Astrocyte (in vitro differentiated cells and primary cell): ENCODE data around the gene DCDC1. TPM values are rescaled to one million over a fixed set of nuclear protein-coding genes. Genes with fewer than 3 reads are reported as not detected.

Experiments used
- DNase-seq: peaks from one replicate; pipeline ENCODE4 v3.0.0-alpha.2; 2010; ENCODE audit warnings: low read depth
- FAIRE-seq: peaks from 2 replicates; lab custom pipeline; 2011; peaks lifted over from hg19 to GRCh38; lab: Jason Lieb, UNC
- H2AFZ ChIP-seq: 2 replicates; pipeline ENCODE4 v1.6.0; 2012; ENCODE audit warnings: low read depth, low read length, inconsistent platforms
- H3K27ac ChIP-seq: 2 replicates; pipeline ENCODE4 v1.5.1; 2011; ENCODE audit warnings: low read depth, low read length, inconsistent platforms
- H3K27me3 ChIP-seq: 2 replicates; pipeline ENCODE4 v1.6.0; 2011; ENCODE audit warnings: low read length, inconsistent platforms; ENCODE audit not compliant: insufficient read depth
- H3K36me3 ChIP-seq: 2 replicates; pipeline ENCODE4 v1.5.1; 2011; ENCODE audit warnings: low read length, inconsistent platforms; ENCODE audit not compliant: insufficient read depth
- H3K4me1 ChIP-seq: 2 replicates; pipeline ENCODE4 v1.5.1; 2011; ENCODE audit warnings: low read length, inconsistent platforms; ENCODE audit not compliant: insufficient read depth
- H3K4me2 ChIP-seq: 2 replicates; pipeline ENCODE4 v1.6.0; 2012; ENCODE audit warnings: low read length, inconsistent platforms
- H3K4me3 ChIP-seq: 2 replicates; pipeline ENCODE4 v1.5.1; 2011; ENCODE audit warnings: low read depth, mild to moderate bottlenecking, low read length, inconsistent platforms; ENCODE audit not compliant: insufficient read depth
- H3K79me2 ChIP-seq: 2 replicates; pipeline ENCODE4 v1.6.0; 2012; ENCODE audit warnings: mild to moderate bottlenecking, low read length, inconsistent platforms; ENCODE audit not compliant: insufficient read depth
- H3K9ac ChIP-seq: 2 replicates; pipeline ENCODE4 v1.6.0; 2012; ENCODE audit warnings: mild to moderate bottlenecking, low read length, inconsistent platforms
- H3K9me3 ChIP-seq: 2 replicates; pipeline ENCODE4 v1.5.1; 2012; ENCODE audit warnings: low read depth, mild to moderate bottlenecking, low read length, inconsistent platforms; ENCODE audit not compliant: insufficient read depth
- H4K20me1 ChIP-seq: 2 replicates; pipeline ENCODE4 v1.6.0; 2012; ENCODE audit warnings: low read length, inconsistent platforms; ENCODE audit not compliant: insufficient read depth
- H3K27ac Mint-ChIP-seq: one replicate; pipeline ENCODE4 v1.8.0; 2021; ENCODE audit warnings: mild to moderate bottlenecking, mixed read lengths; ENCODE audit not compliant: unreplicated experiment
- H3K27me3 Mint-ChIP-seq: one replicate; pipeline ENCODE4 v1.8.0; 2021; ENCODE audit warnings: low read depth, mixed read lengths; ENCODE audit not compliant: unreplicated experiment
- H3K36me3 Mint-ChIP-seq: one replicate; pipeline ENCODE4 v1.8.0; 2021; ENCODE audit warnings: low read depth, mixed read lengths; ENCODE audit not compliant: unreplicated experiment
- H3K4me1 Mint-ChIP-seq: one replicate; pipeline ENCODE4 v1.8.0; 2021; ENCODE audit warnings: low read depth, mixed read lengths; ENCODE audit not compliant: unreplicated experiment
- H3K4me3 Mint-ChIP-seq: one replicate; pipeline ENCODE4 v1.8.0; 2021; ENCODE audit warnings: mild to moderate bottlenecking, moderate library complexity, mixed read lengths; ENCODE audit not compliant: unreplicated experiment
- H3K9me3 Mint-ChIP-seq: one replicate; pipeline ENCODE4 v1.8.0; 2021; ENCODE audit warnings: mild to moderate bottlenecking, mixed read lengths; ENCODE audit not compliant: unreplicated experiment
- EZH2 ChIP-seq: IDR thresholded peaks from 2 replicates; pipeline ENCODE4 v1.6.1; 2012; ENCODE audit warnings: mild to moderate bottlenecking, low read length, inconsistent platforms; ENCODE audit not compliant: insufficient read depth
- total RNA-seq: library from RNA; stranded (reverse); gene quantifications from 2 replicates; pipeline ENCODE4 v1.2.1, GENCODE V29; 2021
- TF ChIP-seq, protein P1 (sequence below): IDR thresholded peaks from 2 replicates; pipeline ENCODE4 v1.5.1; 2011; ENCODE audit warnings: low read depth, mild to moderate bottlenecking, inconsistent platforms, low read length, moderate library complexity; ENCODE audit not compliant: insufficient read depth

DCDC1 gene
- total RNA-seq, 1 donor from 2014 or later: 1.4 TPM

DNA sequence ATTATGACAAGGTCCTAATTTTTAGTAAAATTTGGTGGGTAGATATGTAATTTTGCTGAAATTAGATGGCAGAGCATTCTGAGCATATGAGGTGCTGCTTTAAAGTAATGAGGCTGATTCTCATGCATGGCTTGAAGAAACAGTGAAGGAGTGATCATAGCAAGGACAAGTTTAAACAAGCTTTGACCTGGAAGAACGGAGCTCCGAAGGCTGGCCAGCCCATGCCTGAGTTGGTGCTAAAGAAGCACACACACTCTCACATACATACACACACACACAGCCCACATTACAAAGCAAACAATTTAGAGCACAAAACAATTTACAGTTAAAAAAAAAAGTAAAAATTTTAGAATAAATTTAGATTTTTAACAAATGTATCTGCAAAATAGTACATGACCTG is 150.7 kb downstream of the DCDC1 start:
- Histone ChIP-seq H3K4me2 (no peak overlapping the region), H3K27ac (no peak overlapping the region), H4K20me1 (no peaks in the 10 kb centered on the region), H3K79me2 (no peaks in the 10 kb centered on the region), H3K27me3 (no peaks in the 10 kb centered on the region), H3K4me1 (no peaks in the 10 kb centered on the region), H3K9ac (no peak overlapping the region), H3K9me3 (no peaks in the 10 kb centered on the region), H3K4me3 (no peak overlapping the region), H3K36me3 (no peaks in the 10 kb centered on the region), H2AFZ (no peak overlapping the region)
- Mint-ChIP-seq H3K27me3 (no peaks in the 10 kb centered on the region), H3K4me3 (no peak overlapping the region), H3K9me3 (no peaks in the 10 kb centered on the region), H3K4me1 (no peaks in the 10 kb centered on the region), H3K27ac (peak overlapping the region; percentile 6), H3K36me3 (no peaks in the 10 kb centered on the region)
- FAIRE-seq (no peak), DNase-seq (no peak)
- TF ChIP-seq, protein P1, sequence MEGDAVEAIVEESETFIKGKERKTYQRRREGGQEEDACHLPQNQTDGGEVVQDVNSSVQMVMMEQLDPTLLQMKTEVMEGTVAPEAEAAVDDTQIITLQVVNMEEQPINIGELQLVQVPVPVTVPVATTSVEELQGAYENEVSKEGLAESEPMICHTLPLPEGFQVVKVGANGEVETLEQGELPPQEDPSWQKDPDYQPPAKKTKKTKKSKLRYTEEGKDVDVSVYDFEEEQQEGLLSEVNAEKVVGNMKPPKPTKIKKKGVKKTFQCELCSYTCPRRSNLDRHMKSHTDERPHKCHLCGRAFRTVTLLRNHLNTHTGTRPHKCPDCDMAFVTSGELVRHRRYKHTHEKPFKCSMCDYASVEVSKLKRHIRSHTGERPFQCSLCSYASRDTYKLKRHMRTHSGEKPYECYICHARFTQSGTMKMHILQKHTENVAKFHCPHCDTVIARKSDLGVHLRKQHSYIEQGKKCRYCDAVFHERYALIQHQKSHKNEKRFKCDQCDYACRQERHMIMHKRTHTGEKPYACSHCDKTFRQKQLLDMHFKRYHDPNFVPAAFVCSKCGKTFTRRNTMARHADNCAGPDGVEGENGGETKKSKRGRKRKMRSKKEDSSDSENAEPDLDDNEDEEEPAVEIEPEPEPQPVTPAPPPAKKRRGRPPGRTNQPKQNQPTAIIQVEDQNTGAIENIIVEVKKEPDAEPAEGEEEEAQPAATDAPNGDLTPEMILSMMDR: no peak
- TF ChIP-seq EZH2: no peak

DNA sequence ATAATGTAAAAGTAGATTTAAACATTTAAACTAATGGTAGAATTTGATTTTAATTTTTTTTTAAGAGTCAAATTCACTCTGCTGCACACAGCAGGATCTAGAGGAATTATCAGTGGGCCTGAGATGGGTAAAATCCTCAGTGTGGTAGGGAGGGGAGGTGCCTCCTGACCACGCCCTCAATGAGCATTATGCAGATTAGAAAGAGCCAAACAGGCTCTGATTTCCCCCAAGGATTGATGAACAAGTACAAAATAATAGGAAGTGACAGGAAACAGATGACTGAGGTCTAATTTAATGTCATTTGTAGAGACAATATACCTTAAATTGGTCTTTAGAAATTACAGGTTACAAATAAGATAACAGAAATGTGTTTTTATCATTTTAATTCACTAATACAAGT is 155.2 kb downstream of the DCDC1 start:
- H3K4me1 ChIP-seq: no peaks in the 10 kb centered on the region
- H4K20me1 ChIP-seq: no peaks in the 10 kb centered on the region
- no peaks in the 10 kb centered on the region for H3K27me3 ChIP-seq
- no peak overlapping the region for H3K4me3 ChIP-seq
- no peaks in the 10 kb centered on the region for H3K9me3 ChIP-seq
- H3K4me2 ChIP-seq: no peak overlapping the region
- no peaks in the 10 kb centered on the region for H3K4me1 Mint-ChIP-seq
- H3K36me3 Mint-ChIP-seq: no peaks in the 10 kb centered on the region
- H3K27ac Mint-ChIP-seq: no peak overlapping the region
- H3K9ac ChIP-seq: no peak overlapping the region
- no peak for FAIRE-seq
- H3K4me3 Mint-ChIP-seq: no peak overlapping the region
- H3K9me3 Mint-ChIP-seq: no peaks in the 10 kb centered on the region
- no peaks in the 10 kb centered on the region for H3K27me3 Mint-ChIP-seq
- H2AFZ ChIP-seq: no peak overlapping the region
- H3K27ac ChIP-seq: no peak overlapping the region
- TF ChIP-seq, protein P1: no peak
- no peak for TF ChIP-seq EZH2
- DNase-seq: no peak
- no peaks in the 10 kb centered on the region for H3K79me2 ChIP-seq
- H3K36me3 ChIP-seq: no peaks in the 10 kb centered on the region

DNA sequence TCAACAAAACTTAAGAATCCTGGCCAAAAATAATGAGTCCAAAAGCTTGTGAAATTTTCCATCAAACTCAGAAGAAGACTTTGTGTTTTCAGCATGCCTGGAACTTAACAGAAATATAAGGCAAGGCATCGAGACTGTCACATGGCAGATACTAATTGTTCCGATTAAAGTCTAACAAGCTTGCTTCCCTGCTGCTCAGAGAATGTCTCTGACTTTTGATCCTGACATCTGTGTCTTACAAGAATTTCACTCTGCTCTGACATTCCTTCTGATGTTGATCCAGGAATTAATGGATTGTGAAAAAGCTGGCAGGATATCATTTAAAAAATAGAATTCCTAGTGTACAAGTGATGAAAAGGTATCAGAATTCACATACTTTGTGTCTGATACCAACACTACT is 170.2 kb downstream of the DCDC1 start:
- Mint-ChIP-seq H3K27ac (no peak overlapping the region), H3K4me3 (no peak overlapping the region), H3K27me3 (no peaks in the 10 kb centered on the region), H3K36me3 (no peaks in the 10 kb centered on the region), H3K4me1 (peaks cover 4% of the 10 kb centered on the region), H3K9me3 (peaks cover 2% of the 10 kb centered on the region)
- H3K9ac ChIP-seq: no peak overlapping the region
- H3K27me3 ChIP-seq: no peaks in the 10 kb centered on the region
- FAIRE-seq (no peak), DNase-seq (peak; percentile 1)
- H3K27ac ChIP-seq: no peak overlapping the region
- no peaks in the 10 kb centered on the region for H3K9me3 ChIP-seq
- H4K20me1 ChIP-seq: no peaks in the 10 kb centered on the region
- no peak for TF ChIP-seq EZH2
- TF ChIP-seq, protein P1: no peak
- H3K4me2 ChIP-seq: no peak overlapping the region
- H3K79me2 ChIP-seq: no peaks in the 10 kb centered on the region
- H3K36me3 ChIP-seq: no peaks in the 10 kb centered on the region
- no peaks in the 10 kb centered on the region for H3K4me1 ChIP-seq
- H3K4me3 ChIP-seq: no peak overlapping the region
- no peak overlapping the region for H2AFZ ChIP-seq
